Jurkat, Clone E6-1 (cell line): Measurements from ENCODE around the gene ANKDD1A.

Source experiments
- DNase-seq: peaks from one replicate; pipeline ENCODE4 v3.0.0-alpha.2; 2011; ENCODE audit warnings: low read depth, low spot score
- H3K4me3 ChIP-seq: 2 replicates; pipeline ENCODE4 v1.5.1; 2011; ENCODE audit warnings: mild to moderate bottlenecking, low read length, control low read depth, moderate library complexity

The ANKDD1A gene

DNA sequence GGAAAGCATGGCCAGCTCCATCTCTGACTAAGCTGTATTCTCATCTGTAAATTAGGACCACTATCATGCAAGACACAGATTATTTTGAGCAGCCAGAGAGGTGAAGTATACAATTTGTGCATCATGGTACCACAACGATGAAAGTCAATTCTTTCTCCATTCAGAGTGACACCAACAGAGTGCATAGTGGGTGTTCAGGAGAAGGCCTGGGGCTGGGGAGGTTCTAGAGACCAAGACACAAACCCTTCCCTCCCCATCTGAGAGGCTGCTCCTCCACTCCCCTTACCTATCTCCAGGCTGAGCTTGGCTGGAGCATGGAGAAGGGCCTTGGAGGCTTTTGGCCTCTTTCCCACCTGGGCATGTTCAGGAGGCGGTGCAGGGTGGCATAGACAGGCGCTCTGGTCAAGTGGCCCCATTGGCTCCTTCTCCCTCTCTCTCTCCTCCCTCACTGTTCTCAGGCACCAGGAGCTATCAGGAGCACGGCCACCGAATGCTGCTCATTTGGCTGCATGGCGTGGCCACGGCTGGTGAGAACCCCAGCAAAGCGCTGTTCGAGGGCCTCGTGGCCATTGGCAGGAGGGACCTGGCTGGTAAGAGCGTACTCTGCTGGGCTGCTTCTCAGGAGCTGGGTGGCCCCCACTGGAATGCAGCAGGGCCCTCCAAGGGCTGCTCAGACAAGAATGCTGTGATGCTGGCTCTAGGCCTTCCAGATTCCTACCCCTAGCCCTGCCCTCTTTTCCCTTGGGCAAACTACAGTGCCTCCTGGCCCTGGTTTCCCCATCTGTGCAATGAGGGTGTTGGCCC is 37.9 kb downstream of the ANKDD1A start:
- DNase-seq = no peak
- H3K4me3 ChIP-seq = no peak overlapping the region

DNA sequence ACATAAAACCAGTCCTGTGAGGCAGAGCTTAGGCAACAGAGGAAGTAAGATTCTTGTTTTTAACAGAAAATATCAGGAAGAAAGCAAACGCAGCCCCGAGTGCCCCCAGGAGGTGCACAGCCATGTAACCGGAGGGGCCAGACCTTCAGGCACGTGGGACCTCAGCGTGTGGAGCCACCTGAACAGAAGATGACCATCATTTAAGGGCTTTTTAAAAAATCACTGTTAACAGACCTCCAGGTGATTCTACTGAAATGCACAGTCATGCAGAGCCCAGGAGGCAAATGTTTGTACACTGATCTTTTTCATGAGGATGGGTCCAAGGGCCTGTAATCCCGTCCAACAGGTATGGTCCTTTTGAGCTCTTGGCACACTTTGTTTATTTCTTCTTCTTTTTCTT is 39.2 kb downstream of the ANKDD1A start:
- DNase-seq = no peak
- no peak overlapping the region for H3K4me3 ChIP-seq

GRCh38 chr15:64951777-64952418 is 40.2 kb downstream of the ANKDD1A start:
- no peak overlapping the region for H3K4me3 ChIP-seq
- DNase-seq = no peak

DNA sequence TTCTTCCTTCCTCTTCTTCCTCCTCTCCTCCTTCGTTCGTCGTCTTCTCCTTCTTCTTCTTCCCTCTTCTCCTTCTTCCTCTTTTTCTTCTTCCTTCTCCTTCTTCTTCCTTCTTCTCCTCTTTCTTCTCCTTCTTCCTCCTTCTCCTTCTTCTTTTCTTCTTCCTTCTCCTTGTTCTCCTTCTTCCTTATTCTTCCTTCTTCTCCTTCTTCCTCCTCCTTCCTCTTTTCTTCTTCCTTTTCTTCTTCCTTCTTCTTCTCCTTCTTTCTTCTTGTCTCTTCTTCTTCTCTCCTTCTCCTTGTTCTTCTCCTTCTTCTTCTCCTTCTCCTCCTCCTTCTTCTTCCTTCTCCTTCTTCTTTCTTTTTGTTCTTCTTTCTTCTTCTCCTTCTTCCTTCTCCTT is 42.7 kb downstream of the ANKDD1A start:
- no peak overlapping the region for H3K4me3 ChIP-seq
- DNase-seq = no peak

GRCh38 chr15:64959128-64959527 is 47.4 kb downstream of the ANKDD1A start:
- H3K4me3 ChIP-seq = no peak overlapping the region
- DNase-seq = no peak

DNA sequence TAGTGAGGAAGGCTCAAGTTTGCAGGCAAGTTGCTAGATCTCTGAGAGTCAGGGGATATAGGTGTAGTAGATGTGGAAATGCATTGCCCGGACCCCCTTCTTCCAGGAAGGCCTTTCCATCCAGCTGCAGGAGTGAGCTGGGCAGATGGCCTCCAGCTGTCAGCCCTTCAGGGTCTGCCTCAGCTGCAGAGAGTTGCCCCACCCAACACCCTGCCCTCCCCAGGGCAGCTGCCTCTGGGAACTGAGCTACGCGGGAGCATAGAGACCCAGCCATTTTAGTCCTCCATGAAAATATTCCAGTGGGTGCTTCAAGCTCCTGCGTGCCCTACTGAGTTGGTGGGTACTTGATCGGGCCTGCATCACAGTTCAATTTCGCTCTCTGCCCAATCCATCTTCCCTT is 48.5 kb downstream of the ANKDD1A start:
- DNase-seq = no peak
- no peak overlapping the region for H3K4me3 ChIP-seq

DNA sequence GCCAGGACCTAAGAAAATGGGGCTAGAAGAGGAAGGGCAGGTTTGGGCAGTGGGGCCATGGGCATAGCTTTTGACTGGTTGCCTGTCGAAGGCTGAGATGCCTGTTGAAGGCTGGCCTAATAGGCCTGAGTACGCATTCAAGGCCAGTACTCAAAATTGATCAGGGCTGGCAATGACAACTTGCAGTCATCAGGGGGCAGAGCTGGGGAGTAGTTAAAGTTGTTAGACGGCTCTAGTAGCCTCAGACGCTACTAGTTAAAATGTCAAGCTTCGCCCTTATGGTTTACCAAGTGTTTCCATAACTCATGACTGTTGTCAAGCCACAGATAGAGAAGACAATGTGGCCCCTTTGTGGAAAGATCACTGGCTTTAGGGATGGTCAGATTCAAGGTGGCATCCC is 49.3 kb downstream of the ANKDD1A start:
- no peak for DNase-seq
- no peak overlapping the region for H3K4me3 ChIP-seq

DNA sequence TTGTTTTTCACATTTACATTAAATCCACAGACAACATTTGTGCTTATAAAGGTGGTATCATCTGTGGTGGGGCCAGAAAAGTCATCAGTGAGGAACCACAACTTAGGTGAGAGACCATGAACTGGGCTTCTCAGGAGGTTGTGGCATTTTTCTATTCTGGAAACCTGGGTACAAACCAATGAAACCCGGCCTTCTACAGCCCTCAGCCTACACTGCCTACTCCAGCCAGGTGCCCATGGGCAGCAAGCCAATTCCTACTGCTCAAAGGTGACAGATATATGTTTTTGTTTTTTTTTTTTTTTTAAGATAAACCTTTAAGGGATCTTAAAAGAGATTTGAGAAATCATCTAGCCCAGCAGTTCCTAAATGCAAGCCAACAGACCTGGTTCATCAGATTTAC is 57.7 kb downstream of the ANKDD1A start:
- H3K4me3 ChIP-seq = no peak overlapping the region
- DNase-seq = no peak

GRCh38 chr15:64970698-64971097 is 59.0 kb downstream of the ANKDD1A start:
- no peak for DNase-seq
- H3K4me3 ChIP-seq = no peak overlapping the region

DNA sequence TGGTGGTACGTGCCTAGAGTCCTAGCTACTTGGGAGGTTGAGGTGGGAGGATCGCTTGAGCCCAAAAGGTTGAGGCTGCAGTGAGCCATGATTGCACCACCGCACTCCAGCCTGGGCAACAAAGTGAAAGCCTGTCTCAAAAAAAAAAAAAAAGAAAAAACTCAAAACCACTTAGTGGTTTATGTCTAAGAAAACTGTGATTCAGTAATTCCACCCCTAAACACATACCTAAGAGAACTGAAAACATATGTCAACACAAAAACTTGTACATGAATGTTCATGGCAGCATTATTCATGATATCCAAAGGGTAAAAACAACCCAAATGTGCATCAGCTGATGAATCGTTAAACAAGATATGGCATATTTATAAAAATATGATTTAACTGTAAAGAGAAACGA is 63.7 kb downstream of the ANKDD1A start:
- DNase-seq = no peak

DNA sequence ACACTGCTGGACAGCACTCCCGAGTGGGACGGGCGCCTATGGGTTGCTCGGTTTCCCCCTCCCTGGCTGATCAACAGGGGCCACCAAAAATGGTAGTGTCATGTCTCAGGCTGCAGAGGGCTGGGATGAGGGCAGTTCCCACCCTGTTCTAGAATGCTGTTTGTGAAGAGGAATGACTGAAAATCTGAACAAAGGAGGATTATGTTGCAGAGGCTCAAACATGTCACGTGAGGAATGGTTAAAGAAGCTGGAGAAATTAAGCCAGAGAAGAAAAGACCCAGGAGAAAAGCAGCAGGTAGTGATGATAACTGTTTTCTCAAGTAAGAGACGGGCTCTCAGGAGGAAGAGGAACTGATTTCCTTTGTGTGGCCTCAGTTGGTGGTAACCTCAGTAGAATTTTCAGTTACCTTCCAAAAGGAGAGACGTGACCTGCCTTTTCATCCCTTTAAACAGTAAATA is 67.6 kb downstream of the ANKDD1A start:
- no peak overlapping the region for H3K4me3 ChIP-seq

More for the DNA sequence above, 63.7 kb downstream of the ANKDD1A start:
- H3K4me3 ChIP-seq = no peak overlapping the region

GRCh38 chr15:64981812-64982431 is 70.2 kb downstream of the ANKDD1A start:
- DNase-seq = no peak

More for the DNA sequence above, 67.6 kb downstream of the ANKDD1A start:
- DNase-seq = no peak

GRCh38 chr15:64982472-64982871 is 70.8 kb downstream of the ANKDD1A start:
- no peak for DNase-seq
- H3K4me3 ChIP-seq = no peak overlapping the region

More at GRCh38 chr15:64981812-64982431, 70.2 kb downstream of the ANKDD1A start:
- H3K4me3 ChIP-seq = no peak overlapping the region

GRCh38 chr15:64985366-64986033 is 73.8 kb downstream of the ANKDD1A start:
- no peak overlapping the region for H3K4me3 ChIP-seq
- no peak for DNase-seq

DNA sequence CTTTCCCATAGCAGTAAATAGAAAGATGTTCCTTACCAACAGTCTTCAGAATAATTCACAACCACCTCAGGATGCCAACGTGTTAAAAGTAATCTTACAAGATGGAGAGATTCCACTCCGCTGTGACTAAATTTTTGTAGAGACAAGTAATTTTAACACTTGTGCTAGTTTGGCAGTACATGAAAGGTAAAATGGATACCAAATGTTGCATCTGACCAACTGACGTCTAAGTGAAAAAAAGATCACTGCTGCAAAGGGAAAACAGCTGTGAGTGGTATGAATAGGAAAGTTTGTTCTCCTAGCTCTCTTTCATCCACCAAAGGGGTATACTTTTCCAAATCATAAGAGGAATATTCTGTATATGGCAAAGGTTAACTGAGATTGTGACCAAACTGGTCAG is 75.4 kb downstream of the ANKDD1A start:
- H3K4me3 ChIP-seq = no peak overlapping the region

GRCh38 chr15:64989416-64990167 is 77.9 kb downstream of the ANKDD1A start, which contains the start of gene SPG21:
TSS of gene SPG21 (minus strand) at chr15:64989914. CDS start at chr15:64983569, 6,345 bp downstream.
- peak within 1 kb of the TSS; percentile 92 for H3K4me3 ChIP-seq
- peak; percentile 61 for DNase-seq

More for the DNA sequence above, 75.4 kb downstream of the ANKDD1A start:
- DNase-seq = no peak

DNA sequence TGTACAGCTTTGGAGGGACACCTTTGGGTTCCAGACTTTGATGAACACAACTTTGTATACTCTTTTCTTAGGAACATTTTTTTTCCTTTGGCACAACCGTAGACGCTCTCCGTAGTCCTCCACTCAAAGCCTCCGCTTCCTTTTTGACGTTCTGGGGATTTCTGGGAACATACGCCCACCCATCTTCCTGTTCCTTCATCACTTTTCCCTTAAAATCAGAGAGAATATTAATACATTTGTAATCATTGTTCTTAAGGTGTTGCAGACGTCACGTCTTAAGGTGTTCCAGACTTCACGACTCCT is 78.4 kb downstream of the ANKDD1A start:
- no peak for DNase-seq
- peak overlapping the region; percentile 92 for H3K4me3 ChIP-seq

DNA sequence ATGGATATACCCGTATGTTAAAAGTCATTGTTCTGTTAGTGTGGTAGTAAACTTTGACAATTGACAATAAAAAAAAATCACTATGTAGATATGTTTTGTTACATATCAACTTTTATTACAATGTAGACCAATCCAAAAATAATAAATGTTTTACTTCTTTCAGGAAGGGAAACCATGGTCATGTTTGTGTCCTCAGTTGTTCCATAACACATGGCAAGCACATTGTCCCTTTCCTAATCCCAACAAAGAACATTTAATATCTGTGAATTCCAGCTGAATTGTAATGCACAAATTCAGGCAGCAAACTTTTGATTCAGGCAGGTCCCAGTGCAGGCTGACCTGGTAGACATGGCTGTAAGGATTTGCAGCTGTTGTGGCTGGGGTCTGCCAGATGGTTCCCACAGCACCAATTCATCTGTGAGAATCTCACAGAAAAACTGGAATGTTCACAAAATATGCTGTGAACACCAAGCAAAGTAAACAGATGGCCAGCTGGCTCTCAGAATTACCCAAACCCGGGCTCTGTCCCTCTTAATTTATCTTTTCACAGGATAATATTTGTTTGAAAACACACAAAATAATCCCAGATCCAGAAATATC is 79.9 kb downstream of the ANKDD1A start:
- no peak for DNase-seq
- H3K4me3 ChIP-seq = no peak overlapping the region

- H3K4me3 ChIP-seq = no peak overlapping the region
- no peak for DNase-seq
Measured at GRCh38 chr15:64993290-64993689, 81.6 kb downstream of the ANKDD1A start.
